Measurements from ENCODE around the gene JPH3. TPM values are rescaled to one million over a fixed set of nuclear protein-coding genes. Genes with fewer than 3 reads are reported as not detected.
A peak's percentile ranks its signal among the peaks of the same experiment; 100 is the strongest.

Gene JPH3
- total RNA-seq, 2 donors from 2014 or later, result 0.18 to 0.39 TPM

GRCh38 chr16:87697792-87698191 lies 95.5 kb downstream of the JPH3 start:
- ATAC-seq, result no peak
- no peak for DNase-seq
- intact Hi-C loops (cut with DNase I, micrococcal nuclease), result no loop called here

GRCh38 chr16:87698241-87698640 lies 95.9 kb downstream of the JPH3 start:
- intact Hi-C loops (cut with DNase I, micrococcal nuclease), result no loop called here
- no peak for ATAC-seq
- DNase-seq, result no peak

- intact Hi-C loops (cut with DNase I, micrococcal nuclease), result no loop called here
- ATAC-seq, result no peak
- no peak for DNase-seq
These were observed 96.4 kb downstream of the JPH3 start for GRCh38 chr16:87698676-87699199.

GRCh38 chr16:87700406-87701077 lies 98.2 kb downstream of the JPH3 start:
- peak; percentile 31 for ATAC-seq
- DNase-seq, result no peak
- intact Hi-C loops (cut with DNase I, micrococcal nuclease), result no loop called here

- no peak for ATAC-seq
- intact Hi-C loops (cut with DNase I, micrococcal nuclease), result no loop called here
- DNase-seq, result no peak
These were observed 98.8 kb downstream of the JPH3 start for GRCh38 chr16:87701078-87701460.

- intact Hi-C loops (cut with DNase I, micrococcal nuclease), result no loop called here
- no peak for DNase-seq
- no peak for ATAC-seq
These were observed 99.2 kb downstream of the JPH3 start for GRCh38 chr16:87701505-87701921.

- ATAC-seq, result no peak
- intact Hi-C loops (cut with DNase I, micrococcal nuclease), result no loop called here
- peak in 1 of 2 donors; percentile 44 for DNase-seq
These were observed 100.1 kb downstream of the JPH3 start for GRCh38 chr16:87702325-87702811.

GRCh38 chr16:87703071-87703470 lies 100.8 kb downstream of the JPH3 start:
- no peak for ATAC-seq
- intact Hi-C loops (cut with DNase I, micrococcal nuclease), result no loop called here
- DNase-seq, result no peak

GRCh38 chr16:87703835-87704375 lies 101.6 kb downstream of the JPH3 start:
- ATAC-seq (no peak), DNase-seq (no peak)
- intact Hi-C loops (cut with DNase I, micrococcal nuclease), result no loop called here

GRCh38 chr16:87704754-87705353 lies 102.5 kb downstream of the JPH3 start:
- no peak for ATAC-seq
- intact Hi-C loops (cut with DNase I, micrococcal nuclease), result no loop called here
- DNase-seq, result no peak

- ATAC-seq (no peak), DNase-seq (no peak)
- intact Hi-C loops (cut with DNase I, micrococcal nuclease), result no loop called here
These were observed 103.5 kb downstream of the JPH3 start for GRCh38 chr16:87705771-87706277.

- DNase-seq, result no peak
- intact Hi-C loops (cut with DNase I, micrococcal nuclease), result no loop called here
- no peak for ATAC-seq
These were observed 104.1 kb downstream of the JPH3 start for GRCh38 chr16:87706278-87707000.

- intact Hi-C loops (cut with DNase I, micrococcal nuclease), result no loop called here
- no peak for ATAC-seq
- DNase-seq, result no peak
These were observed 104.8 kb downstream of the JPH3 start for GRCh38 chr16:87707097-87707496.

GRCh38 chr16:87707714-87708580 lies 105.6 kb downstream of the JPH3 start:
- no peak for ATAC-seq
- no peak for DNase-seq
- intact Hi-C loops (cut with DNase I, micrococcal nuclease), result no loop called here

GRCh38 chr16:87708881-87709638 lies 106.8 kb downstream of the JPH3 start:
- ATAC-seq (no peak), DNase-seq (no peak)
- intact Hi-C loops (cut with DNase I, micrococcal nuclease), result no loop called here

GRCh38 chr16:87709677-87710076 lies 107.4 kb downstream of the JPH3 start:
- ATAC-seq, result no peak
- no peak for DNase-seq
- intact Hi-C loops (cut with DNase I, micrococcal nuclease), result no loop called here

GRCh38 chr16:87710887-87711286 lies 108.6 kb downstream of the JPH3 start:
- ATAC-seq (no peak), DNase-seq (no peak)
- intact Hi-C loops (cut with DNase I, micrococcal nuclease), result no loop called here

Data from left colon (tissue), 2 donors.